HL-60 (cell line): ENCODE measurements around the gene ZNF544.

Experiments
- GABPA ChIP-seq: IDR thresholded peaks from 2 replicates; pipeline ENCODE4 v1.6.1; 2012; ENCODE audit warnings: low read depth
- POLR2AphosphoS5 ChIP-seq: IDR thresholded peaks from 2 replicates; pipeline ENCODE4 v1.6.1; 2012; ENCODE audit warnings: low read depth
- TF ChIP-seq, protein P1 (sequence below): IDR thresholded peaks from one replicate; pipeline ENCODE4 v1.5.1; 2011; ENCODE audit warnings: low read length, control low read depth, inconsistent platforms; ENCODE audit not compliant: insufficient read depth

- TF ChIP-seq, protein P1, sequence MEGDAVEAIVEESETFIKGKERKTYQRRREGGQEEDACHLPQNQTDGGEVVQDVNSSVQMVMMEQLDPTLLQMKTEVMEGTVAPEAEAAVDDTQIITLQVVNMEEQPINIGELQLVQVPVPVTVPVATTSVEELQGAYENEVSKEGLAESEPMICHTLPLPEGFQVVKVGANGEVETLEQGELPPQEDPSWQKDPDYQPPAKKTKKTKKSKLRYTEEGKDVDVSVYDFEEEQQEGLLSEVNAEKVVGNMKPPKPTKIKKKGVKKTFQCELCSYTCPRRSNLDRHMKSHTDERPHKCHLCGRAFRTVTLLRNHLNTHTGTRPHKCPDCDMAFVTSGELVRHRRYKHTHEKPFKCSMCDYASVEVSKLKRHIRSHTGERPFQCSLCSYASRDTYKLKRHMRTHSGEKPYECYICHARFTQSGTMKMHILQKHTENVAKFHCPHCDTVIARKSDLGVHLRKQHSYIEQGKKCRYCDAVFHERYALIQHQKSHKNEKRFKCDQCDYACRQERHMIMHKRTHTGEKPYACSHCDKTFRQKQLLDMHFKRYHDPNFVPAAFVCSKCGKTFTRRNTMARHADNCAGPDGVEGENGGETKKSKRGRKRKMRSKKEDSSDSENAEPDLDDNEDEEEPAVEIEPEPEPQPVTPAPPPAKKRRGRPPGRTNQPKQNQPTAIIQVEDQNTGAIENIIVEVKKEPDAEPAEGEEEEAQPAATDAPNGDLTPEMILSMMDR, result no peak
- TF ChIP-seq GABPA (no peak; the same call in 1 of the 2 replicates), POLR2AphosphoS5 (peak; percentile 82)
Observed at GRCh38 chr19:58278541-58279041, 49.9 kb downstream of the ZNF544 start, which contains the start of gene ZNF8.
